ENCODE data around the gene RERE.

DNA sequence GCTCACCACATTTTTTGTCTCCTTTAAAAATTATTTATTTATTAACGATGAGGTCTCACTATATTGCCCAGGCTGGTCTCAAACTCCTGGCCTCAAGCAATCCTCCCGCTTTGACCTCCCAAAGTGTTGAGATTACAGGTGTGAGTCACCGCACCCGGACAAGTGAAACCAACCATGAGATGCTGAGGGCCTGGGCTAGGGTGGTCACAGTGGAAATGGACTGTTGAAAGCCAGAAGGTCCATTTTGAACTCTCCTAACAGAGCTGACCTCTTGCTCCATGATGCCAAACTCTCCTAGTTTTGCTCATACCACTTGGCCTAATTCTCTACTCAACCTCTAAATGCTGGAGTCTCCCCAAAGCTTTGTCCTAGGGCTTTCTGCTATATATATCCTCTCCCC, 390.4 kb downstream of the RERE start:
- TF ChIP-seq EZH2 (IDR thresholded peaks at IDR 0.05; ENCODE audit: borderline replicate concordance) = no peak
- no peak for TF ChIP-seq CTCF (IDR thresholded peaks at IDR 0.05; ENCODE audit: poor library complexity)
- TF ChIP-seq EZH2phosphoT487 (IDR thresholded peaks at IDR 0.05; ENCODE audit: low read depth, severe bottlenecking, unreplicated experiment) = no peak

All from hepatocyte (in vitro differentiated cells).